Gastrocnemius medialis (tissue), 4 donors: Measurements from ENCODE around the gene GDA. TPM values are rescaled to one million over a fixed set of nuclear protein-coding genes. Genes with fewer than 3 reads are reported as not detected.

ENCODE experiments used
- ATAC-seq, 2 donors: fragments of 150-250 bp; one replicate each; pipeline ENCODE4 v1.9.1; 2016
- DNase-seq, 2 donors: peaks; one replicate each; pipeline ENCODE4 v3.0.0-alpha.2; 2019
- H3K27ac ChIP-seq, 4 donors: fragments of 200-600 bp; sonication (generic); 1 replicate in 1 of 4; 2 replicates in 3 of 4; pipeline ENCODE4 v1.5.1; 2016 to 2018; ENCODE audit warnings: mild to moderate bottlenecking in 2 of 4, moderate library complexity in 1 of 4
- H3K27me3 ChIP-seq, 3 donors: fragments of 200-600 bp; sonication (generic) in 2 of 3; 1 replicate in 1 of 3; 2 replicates in 2 of 3; pipeline versions ENCODE4 v1.5.1 to v1.6.0; 2016 to 2019; ENCODE audit warnings: mild to moderate bottlenecking in 1 of 3, moderate library complexity in 1 of 3
- H3K36me3 ChIP-seq, 2 donors: fragments of 200-600 bp; sonication (generic) in 1 of 2; one replicate each; pipeline ENCODE4 v1.5.1; 2017 to 2018
- H3K4me1 ChIP-seq, 2 donors: fragments of 200-600 bp; sonication (generic) in 1 of 2; one replicate each; pipeline ENCODE4 v1.5.1; 2016 to 2017; ENCODE audit warnings: mild to moderate bottlenecking in 2 of 2
- H3K4me3 ChIP-seq, 4 donors: fragments of 200-600 bp; sonication (generic) in 3 of 4; 1 replicate in 1 of 4; 2 replicates in 3 of 4; pipeline ENCODE4 v1.5.1; 2016 to 2019; ENCODE audit warnings: mild to moderate bottlenecking in 2 of 4
- H3K9me3 ChIP-seq, 3 donors: fragments of 200-600 bp; sonication (generic) in 2 of 3; 1 replicate in 1 of 3; 2 replicates in 2 of 3; pipeline ENCODE4 v1.5.1; 2016 to 2019
- CTCF ChIP-seq, 5 experiments: fragments of 450-650 bp in 3 of 5; fragments of 200-600 bp in 2 of 5; sonication (generic) in 2 of 5; IDR thresholded peaks in 4 of 5; conservative IDR thresholded peaks in 1 of 5; 1 replicate in 4 of 5; 2 replicates in 1 of 5; pipeline ENCODE4 v1.5.1; 2016 to 2019; ENCODE audit warnings: antibody characterized with exemption in 5 of 5, mild to moderate bottlenecking in 3 of 5, moderate library complexity in 3 of 5
- POLR2A ChIP-seq, 2 donors: fragments of 450-650 bp; IDR thresholded peaks; one replicate each; pipeline ENCODE4 v1.6.1; 2017; ENCODE audit warnings: antibody characterized with exemption in 2 of 2, mild to moderate bottlenecking in 2 of 2, moderate library complexity in 2 of 2
- in situ Hi-C, 4 donors: fragments of 200-750 bp; cut with MboI; loops; one replicate each; pipeline versions ENCODE4 v1.15.0 to v1.8.0; 2017; ENCODE audit warnings: low sequenced_read_pairs in 4 of 4
- intact Hi-C: fragments of 100-400 bp; cut with DNase I; formaldehyde crosslinking; loops from one replicate; pipeline ENCODE4 v1.15.1; 2023; ENCODE audit warnings: low total_unique reads
- total RNA-seq, 4 donors: library from RNA; depleted of rRNA; stranded (reverse); fragments of >200 nt; gene quantifications; one replicate each; pipeline versions ENCODE4 v1.1.0 to v1.2.3, GENCODE V29; 2016

Gene GDA
- total RNA-seq, 4 donors from 2014 or later: 0.62 to 2.5 (median 0.82) TPM; not detected in 1

- no peaks in the 10 kb centered on the region for H3K9me3 ChIP-seq
- in situ Hi-C loops: loop anchor here in 1 of 4 donors (25.0 kb wide), 1 partner anchor 104 kb away; the partner anchor contains the start of gene C9orf57
- no peak for TF ChIP-seq CTCF (IDR thresholded peaks at IDR 0.05 in 4 of 5, conservative IDR thresholded peaks at IDR 0.05 in 1 of 5)
- no peak for TF ChIP-seq POLR2A (IDR thresholded peaks at IDR 0.05)
Measured at GRCh38 chr9:72165821-72166547, 16.7 kb downstream of the GDA start.

GRCh38 chr9:72168075-72168474 is 18.8 kb downstream of the GDA start:
- H3K27me3 ChIP-seq: no peaks in the 10 kb centered on the region
- H3K27ac ChIP-seq: peak overlapping the region in 1 of 4 donors; percentile 33
- H3K36me3 ChIP-seq: no peaks in the 10 kb centered on the region
- no peak overlapping the region for H3K4me3 ChIP-seq
- ATAC-seq: no peak
- TF ChIP-seq CTCF (IDR thresholded peaks at IDR 0.05 in 4 of 5, conservative IDR thresholded peaks at IDR 0.05 in 1 of 5) (no peak), POLR2A (IDR thresholded peaks at IDR 0.05) (no peak)
- no peak for DNase-seq
- H3K9me3 ChIP-seq: no peaks in the 10 kb centered on the region
- in situ Hi-C loops (loop anchor here in 1 of 4 donors (25.0 kb wide), 1 partner anchor 106 kb away; the partner anchor contains the start of gene C9orf57), intact Hi-C loops (no loop called here)
- H3K4me1 ChIP-seq: peaks cover 18 to 22% of the 10 kb centered on the region in 2 donors

More at GRCh38 chr9:72165821-72166547, 16.7 kb downstream of the GDA start:
- Histone ChIP-seq H3K36me3 (no peaks in the 10 kb centered on the region), H3K4me1 (peaks cover 18 to 22% of the 10 kb centered on the region in 2 donors), H3K27ac (no peak overlapping the region), H3K4me3 (no peak overlapping the region), H3K27me3 (no peaks in the 10 kb centered on the region)
- no peak for ATAC-seq
- DNase-seq: no peak
- intact Hi-C loops: loop anchor here (1.0 kb wide), 1 partner anchor 19 kb away; no protein-coding TSS in a partner anchor

GRCh38 chr9:72169178-72169577 is 19.9 kb downstream of the GDA start:
- no peak for TF ChIP-seq CTCF (IDR thresholded peaks at IDR 0.05 in 4 of 5, conservative IDR thresholded peaks at IDR 0.05 in 1 of 5)
- no peak for TF ChIP-seq POLR2A (IDR thresholded peaks at IDR 0.05)
- intact Hi-C loops (no loop called here), in situ Hi-C loops (loop anchor here in 1 of 4 donors (25.0 kb wide), 1 partner anchor 107 kb away; the partner anchor contains the start of gene C9orf57)
- Histone ChIP-seq H3K36me3 (no peaks in the 10 kb centered on the region), H3K4me3 (peak overlapping the region in 1 of 4 donors; percentile 10), H3K4me1 (peaks cover 18 to 22% of the 10 kb centered on the region in 2 donors), H3K9me3 (no peaks in the 10 kb centered on the region), H3K27ac (peak overlapping the region; percentile 47 to 76 (median 54)), H3K27me3 (no peaks in the 10 kb centered on the region)
- DNase-seq (no peak), ATAC-seq (peak; percentile 46 to 86)

GRCh38 chr9:72173080-72173479 is 23.8 kb downstream of the GDA start:
- H3K27me3 ChIP-seq: no peaks in the 10 kb centered on the region
- ATAC-seq: no peak
- intact Hi-C loops (no loop called here), in situ Hi-C loops (loop anchor here in 1 of 4 donors (25.0 kb wide), 1 partner anchor 111 kb away; the partner anchor contains the start of gene C9orf57)
- H3K4me1 ChIP-seq: peaks cover 18 to 22% of the 10 kb centered on the region in 2 donors
- no peak for DNase-seq
- TF ChIP-seq CTCF (IDR thresholded peaks at IDR 0.05 in 4 of 5, conservative IDR thresholded peaks at IDR 0.05 in 1 of 5) (no peak), POLR2A (IDR thresholded peaks at IDR 0.05) (no peak)
- H3K9me3 ChIP-seq: no peaks in the 10 kb centered on the region
- H3K27ac ChIP-seq: no peak overlapping the region
- H3K36me3 ChIP-seq: no peaks in the 10 kb centered on the region
- H3K4me3 ChIP-seq: no peak overlapping the region
